Stimulated activated CD4-positive, alpha-beta T cell treated with anti-CD3 and anti-CD28 coated beads, Interleukin-1b, Interleukin-23, amount 100 ng/mL, for 48 hours (primary cell): ENCODE data around the gene CBLC.

Source experiments
- DNase-seq: peaks from one replicate; pipeline ENCODE4 v3.0.0-alpha.2; 2020

The CBLC gene

DNA sequence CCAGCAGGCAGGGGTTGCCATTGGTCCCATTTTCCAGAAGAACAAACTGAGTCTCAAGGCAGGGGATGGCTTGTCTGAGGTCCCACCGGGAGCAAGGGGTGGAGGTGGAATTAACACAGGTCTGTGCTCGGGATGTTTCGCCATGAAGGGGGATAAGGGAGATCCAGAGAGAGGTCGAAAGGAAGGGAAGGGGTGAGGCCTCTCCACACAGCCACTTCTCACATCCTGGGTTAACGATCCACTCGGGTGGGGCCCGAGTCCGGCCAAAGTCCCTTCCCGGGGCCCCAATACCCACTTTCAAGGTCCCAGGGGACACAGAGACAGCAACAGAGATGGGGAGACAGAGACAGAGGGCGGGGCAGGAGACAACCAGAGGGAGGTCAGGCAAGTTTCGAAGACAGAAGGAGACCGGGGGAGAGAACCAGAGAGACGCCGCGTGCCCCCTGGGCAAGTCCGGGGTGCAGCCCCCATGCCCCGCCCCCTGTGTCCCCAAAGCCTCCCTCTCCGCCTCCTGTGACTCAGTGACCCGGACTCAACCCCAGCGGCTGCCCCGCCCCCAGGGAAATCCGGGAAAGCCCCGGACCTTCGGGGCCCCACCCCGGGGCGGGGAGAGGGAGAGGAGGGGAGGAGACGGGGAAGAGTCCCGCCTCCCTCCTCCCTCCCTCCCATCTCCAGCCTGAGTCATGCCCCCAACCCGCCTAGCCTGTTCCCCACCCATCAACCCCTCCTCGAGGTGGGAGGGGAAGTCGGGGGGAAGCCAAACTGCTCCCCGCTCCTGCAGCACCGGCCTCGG is 30.5 kb upstream of the CBLC start:
- DNase-seq, result peak; percentile 93

GRCh38 chr19:44747739-44748425 is 29.8 kb upstream of the CBLC start:
- peak; percentile 55 for DNase-seq

GRCh38 chr19:44748426-44749254 is 29.1 kb upstream of the CBLC start, which contains the start of gene BCL3:
Gene BCL3, plus strand, starts transcription at chr19:44748708. Its CDS starts 83 bp downstream, at chr19:44748791.
- DNase-seq, result peak; percentile 59

- no peak for DNase-seq
Measured at GRCh38 chr19:44749292-44749691, 28.4 kb upstream of the CBLC start.

DNA sequence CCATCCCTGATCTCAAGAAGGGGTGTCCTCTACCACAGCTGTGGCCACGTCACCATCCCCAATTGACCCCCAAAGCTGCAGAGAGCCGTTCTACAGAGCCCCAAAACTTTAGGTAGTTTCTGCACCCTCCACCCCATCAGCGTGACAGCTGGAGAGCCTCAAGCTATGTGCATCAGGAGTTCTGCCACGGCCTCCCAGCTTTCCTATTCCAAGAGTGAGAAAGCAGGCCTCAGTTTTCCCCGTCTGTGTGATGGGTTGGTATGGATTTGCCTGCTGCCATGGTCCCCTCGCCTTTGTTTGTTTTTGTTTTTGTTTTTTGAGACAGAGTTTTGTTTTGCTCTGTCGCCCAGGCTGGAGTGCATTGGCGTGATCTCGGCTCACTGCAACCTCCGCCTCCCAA is 27.7 kb upstream of the CBLC start:
- DNase-seq, result no peak

DNA sequence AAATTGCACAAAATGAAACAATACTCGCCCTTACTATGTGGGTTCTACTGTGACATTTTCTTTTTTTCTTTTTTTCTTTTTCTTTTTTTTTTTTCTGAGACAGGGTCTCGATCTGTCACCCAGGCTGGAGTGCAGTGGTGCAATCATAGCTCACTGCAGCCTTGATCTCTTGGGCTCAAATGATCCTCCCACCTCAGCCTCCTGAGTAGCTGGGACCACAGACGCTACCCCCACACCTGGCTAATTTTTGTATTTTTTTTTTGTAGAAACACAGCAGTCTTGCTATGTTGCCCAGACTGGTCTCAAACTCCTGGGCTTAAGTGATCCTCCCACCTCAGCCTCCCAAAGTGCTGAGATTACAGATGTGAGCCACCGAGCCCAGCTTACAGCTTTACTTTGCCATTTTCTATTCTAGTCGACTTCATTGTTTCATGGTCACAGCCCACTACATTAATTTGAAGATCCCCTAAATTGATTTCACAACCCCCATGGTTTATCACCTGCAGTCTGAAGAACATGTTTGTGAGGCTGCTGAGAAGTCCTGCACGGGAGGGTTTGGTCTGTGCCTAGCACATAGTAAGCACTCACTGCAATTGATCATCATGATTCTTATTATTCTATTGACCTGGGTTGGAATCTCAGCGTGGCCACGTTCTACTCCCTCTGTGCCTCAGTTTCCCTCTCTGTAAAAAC is 25.4 kb upstream of the CBLC start:
- no peak for DNase-seq

GRCh38 chr19:44752816-44753625 is 24.7 kb upstream of the CBLC start:
- peak; percentile 97 for DNase-seq

GRCh38 chr19:44753626-44753931 is 24.1 kb upstream of the CBLC start:
- no peak for DNase-seq

- DNase-seq, result peak; percentile 85
Measured at GRCh38 chr19:44753932-44754749, 23.5 kb upstream of the CBLC start.

- no peak for DNase-seq
Measured at GRCh38 chr19:44754750-44755080, 23.0 kb upstream of the CBLC start.

- DNase-seq, result no peak
Measured at GRCh38 chr19:44755219-44755618, 22.5 kb upstream of the CBLC start.

GRCh38 chr19:44756089-44756562 is 21.6 kb upstream of the CBLC start:
- no peak for DNase-seq

GRCh38 chr19:44757057-44757734 is 20.5 kb upstream of the CBLC start:
- no peak for DNase-seq

GRCh38 chr19:44757735-44758505 is 19.8 kb upstream of the CBLC start:
- DNase-seq, result no peak

DNA sequence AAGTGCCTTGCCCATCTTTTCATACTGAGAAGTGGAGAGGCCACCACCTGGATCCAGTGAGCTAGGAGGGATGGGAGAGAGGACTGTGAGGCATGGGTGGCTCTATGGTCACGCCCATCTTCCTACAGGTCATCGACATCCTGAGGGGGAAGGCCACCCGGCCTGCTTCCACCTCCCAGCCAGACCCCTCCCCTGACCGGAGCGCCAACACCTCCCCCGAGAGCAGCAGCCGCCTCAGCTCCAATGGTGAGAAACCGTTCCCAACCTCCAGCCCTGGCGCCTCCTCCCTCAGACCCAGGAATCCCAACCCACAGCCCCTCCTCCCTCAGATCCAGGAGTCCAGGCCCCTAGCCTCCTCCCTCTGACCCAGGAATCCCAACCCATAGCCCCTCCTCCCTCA is 19.1 kb upstream of the CBLC start:
- no peak for DNase-seq

- no peak for DNase-seq
Measured at GRCh38 chr19:44759083-44759804, 18.4 kb upstream of the CBLC start.

GRCh38 chr19:44762038-44762437 is 15.7 kb upstream of the CBLC start:
- no peak for DNase-seq

DNA sequence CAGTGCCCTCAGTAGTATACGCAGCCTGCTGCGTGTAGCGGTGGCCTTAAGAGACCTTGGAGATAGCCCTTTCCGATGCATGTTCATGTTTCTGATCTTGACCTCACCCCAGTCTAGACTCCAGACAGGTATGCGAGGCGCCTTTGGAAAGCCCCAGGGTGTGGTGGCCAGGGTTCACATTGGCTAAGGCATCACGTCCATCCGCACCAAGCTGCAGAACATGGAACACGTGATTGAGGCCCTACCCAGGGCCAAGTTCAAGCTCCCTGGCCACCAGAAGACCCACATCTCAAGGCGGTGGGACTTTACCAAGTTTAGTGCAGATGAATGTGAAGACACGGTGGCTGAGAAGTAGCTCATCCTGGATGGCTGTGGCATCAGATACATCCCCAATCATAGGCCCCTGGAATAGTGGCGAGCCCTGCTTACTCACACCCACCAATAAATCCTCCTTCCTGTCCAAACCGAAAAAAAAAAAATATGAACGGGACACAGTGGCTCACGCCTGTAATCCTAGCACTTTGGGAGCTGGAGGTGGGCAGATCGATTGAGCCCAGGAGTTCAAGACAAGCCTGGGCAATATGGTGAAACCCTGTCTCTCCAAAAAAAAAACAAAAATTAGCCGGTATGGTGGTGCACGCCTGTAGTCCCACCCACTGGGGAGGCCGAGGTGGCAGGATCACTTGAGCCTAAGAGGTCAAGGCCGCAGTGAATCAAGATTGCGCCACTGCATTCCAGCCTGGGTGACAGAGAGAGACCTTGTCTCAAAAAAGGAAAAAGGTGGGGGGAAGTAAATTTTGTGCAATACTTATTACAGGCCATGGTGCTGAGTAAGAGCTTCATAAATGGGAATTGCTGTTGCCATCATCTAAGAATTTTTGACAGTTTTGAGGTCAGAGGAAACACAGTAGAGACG is 12.4 kb upstream of the CBLC start:
- DNase-seq, result no peak
